Mesenchymal stem cell (in vitro differentiated cells and primary cell): Measurements from ENCODE around the gene ST7.
A peak's percentile ranks its signal among the peaks of the same experiment; 100 is the strongest.

Source experiments
- DNase-seq: peaks from one replicate; pipeline ENCODE4 v3.0.0-alpha.2; 2013
- H2AFZ ChIP-seq: one replicate; pipeline ENCODE4 v1.6.1; 2013; ENCODE audit warnings: low read depth, mild to moderate bottlenecking, control low read depth, inconsistent platforms, low read length, moderate library complexity
- H2AK5ac ChIP-seq: 2 replicates; pipeline ENCODE4 v1.6.1; 2013; ENCODE audit warnings: low read length, moderate library complexity, mild to moderate bottlenecking, inconsistent platforms; ENCODE audit not compliant: severe bottlenecking
- H2BK120ac ChIP-seq: one replicate; pipeline ENCODE4 v1.6.1; 2013; ENCODE audit warnings: low read depth, mild to moderate bottlenecking, inconsistent platforms, low read length, moderate library complexity
- H2BK12ac ChIP-seq, 2 experiments: one replicate each; pipeline ENCODE4 v1.6.1; 2013; ENCODE audit warnings: inconsistent platforms in 2 of 2, low read length in 2 of 2, mild to moderate bottlenecking in 2 of 2, moderate library complexity in 2 of 2, control low read depth in 1 of 2
- H2BK15ac ChIP-seq: one replicate; pipeline ENCODE4 v1.6.1; 2013; ENCODE audit warnings: mild to moderate bottlenecking, low read depth, inconsistent platforms; ENCODE audit not compliant: poor library complexity, severe bottlenecking
- H2BK5ac ChIP-seq: 2 replicates; pipeline ENCODE4 v1.6.1; 2013; ENCODE audit warnings: low read depth, mild to moderate bottlenecking, low read length, control low read depth, inconsistent platforms; ENCODE audit not compliant: poor library complexity, severe bottlenecking
- H3K14ac ChIP-seq, 2 experiments: one replicate each; pipeline ENCODE4 v1.6.1; 2013; ENCODE audit warnings: inconsistent platforms in 2 of 2, low read length in 2 of 2, control low read depth in 1 of 2, mild to moderate bottlenecking in 1 of 2, moderate library complexity in 1 of 2
- H3K18ac ChIP-seq, 2 experiments: one replicate each; pipeline ENCODE4 v1.6.1; 2013; ENCODE audit warnings: inconsistent platforms in 2 of 2, low read length in 2 of 2, control low read depth in 1 of 2, low read depth in 1 of 2, mild to moderate bottlenecking in 1 of 2
- H3K23ac ChIP-seq, 2 experiments: one replicate each; pipeline ENCODE4 v1.6.1; 2013; ENCODE audit warnings: inconsistent platforms in 2 of 2, low read length in 2 of 2, mild to moderate bottlenecking in 2 of 2, moderate library complexity in 2 of 2, control low read depth in 1 of 2
- H3K27ac ChIP-seq: 2 replicates; pipeline ENCODE4 v1.5.1; 2013; ENCODE audit warnings: mild to moderate bottlenecking, moderate library complexity, low read length, control low read depth, inconsistent platforms; ENCODE audit not compliant: poor library complexity, severe bottlenecking
- H3K27me3 ChIP-seq, 2 experiments: 2 replicates each; pipeline versions ENCODE4 v1.6.1 to v1.7.0; 2013; ENCODE audit warnings: low read length in 2 of 2, mild to moderate bottlenecking in 2 of 2, moderate library complexity in 2 of 2, control low read depth in 1 of 2, inconsistent platforms in 1 of 2; ENCODE audit not compliant: control insufficient read depth in 1 of 2, insufficient read depth in 1 of 2
- H3K36me3 ChIP-seq, 2 experiments: 2 replicates each; pipeline versions ENCODE4 v1.6.1 to v1.7.0; 2013; ENCODE audit warnings: low read length in 2 of 2, control low read depth in 1 of 2, inconsistent platforms in 1 of 2, low read depth in 1 of 2, mild to moderate bottlenecking in 1 of 2; ENCODE audit not compliant: insufficient read depth in 2 of 2, control insufficient read depth in 1 of 2
- H3K4ac ChIP-seq, 2 experiments: one replicate each; pipeline ENCODE4 v1.6.1; 2013; ENCODE audit warnings: inconsistent platforms in 2 of 2, low read length in 2 of 2, mild to moderate bottlenecking in 2 of 2, moderate library complexity in 2 of 2, control low read depth in 1 of 2, low read depth in 1 of 2
- H3K4me1 ChIP-seq: 2 replicates; pipeline ENCODE4 v1.6.1; 2013; ENCODE audit warnings: low read depth, low read length, control low read depth; ENCODE audit not compliant: control insufficient read depth, insufficient read depth
- H3K4me2 ChIP-seq: 2 replicates; pipeline ENCODE4 v1.6.1; 2013; ENCODE audit warnings: low read length, mild to moderate bottlenecking, inconsistent platforms; ENCODE audit not compliant: poor library complexity, severe bottlenecking
- H3K4me3 ChIP-seq, 2 experiments: 2 replicates each; pipeline versions ENCODE4 v1.5.1 to v1.7.0; 2013; ENCODE audit warnings: low read length in 2 of 2, mild to moderate bottlenecking in 2 of 2, control low read depth in 1 of 2, low read depth in 1 of 2; ENCODE audit not compliant: insufficient read depth in 1 of 2
- H3K79me1 ChIP-seq: replicated peaks from 2 replicates; pipeline ENCODE4 v1.6.1; 2013; ENCODE audit warnings: mild to moderate bottlenecking, control low read depth, low read length, inconsistent platforms; ENCODE audit not compliant: poor library complexity, severe bottlenecking
- H3K9ac ChIP-seq: 2 replicates; pipeline ENCODE4 v1.7.0; 2013; ENCODE audit warnings: mild to moderate bottlenecking, low read length, moderate library complexity
- H3K9me3 ChIP-seq: 2 replicates; pipeline ENCODE4 v1.7.0; 2013; ENCODE audit warnings: mild to moderate bottlenecking, low read length; ENCODE audit not compliant: control insufficient read depth
- H4K8ac ChIP-seq: one replicate; pipeline ENCODE4 v1.6.1; 2013; ENCODE audit warnings: inconsistent platforms, mild to moderate bottlenecking, low read length, moderate library complexity
- H4K91ac ChIP-seq: one replicate; pipeline ENCODE4 v1.6.1; 2013; ENCODE audit warnings: mild to moderate bottlenecking, low read length, inconsistent platforms
- WGBS: methylation state at CpG from one replicate; pipeline ENCODE4 v1.1.7; 2013; ENCODE audit warnings: mixed read lengths; 5-methylcytosine and 5-hydroxymethylcytosine counted together

The ST7 gene

GRCh38 chr7:117036836-117037235 is 83.5 kb downstream of the ST7 start:
- Histone ChIP-seq H3K18ac (no peak overlapping the region), H3K23ac (no peak overlapping the region), H3K9me3 (no peaks in the 10 kb centered on the region), H3K4me1 (no peaks in the 10 kb centered on the region), H3K9ac (no peak overlapping the region), H4K91ac (no peak overlapping the region), H3K27ac (no peak overlapping the region), H3K14ac (no peak overlapping the region), H2AK5ac (no peak overlapping the region), H3K4me2 (no peak overlapping the region), H3K4ac (no peak overlapping the region), H2BK12ac (no peak overlapping the region), H2BK5ac (no peak overlapping the region), H4K8ac (no peak overlapping the region), H3K27me3 (no peaks in the 10 kb centered on the region), H3K4me3 (no peak overlapping the region), H2AFZ (no peak overlapping the region), H2BK15ac (no peak overlapping the region), H3K36me3 (peaks cover 0 to 2% of the 10 kb centered on the region in 2 experiments), H2BK120ac (no peak overlapping the region), H3K79me1 (peaks cover 17% of the 10 kb centered on the region)
- WGBS = 97% methylated on average over 3 of the region's 5 CpGs
- DNase-seq = no peak

GRCh38 chr7:117038408-117038807 is 85.1 kb downstream of the ST7 start:
- Histone ChIP-seq H3K27ac (no peak overlapping the region), H3K9me3 (no peaks in the 10 kb centered on the region)

GRCh38 chr7:117041007-117041406 is 87.7 kb downstream of the ST7 start:
- no peak overlapping the region for H2BK120ac ChIP-seq
- H3K4me3 ChIP-seq = no peak overlapping the region
- no peaks in the 10 kb centered on the region for H3K4me1 ChIP-seq

More at GRCh38 chr7:117038408-117038807, 85.1 kb downstream of the ST7 start:
- Histone ChIP-seq H3K14ac (no peak overlapping the region), H3K4me1 (no peaks in the 10 kb centered on the region), H3K9ac (no peak overlapping the region), H3K27me3 (no peaks in the 10 kb centered on the region), H2BK120ac (no peak overlapping the region), H3K18ac (no peak overlapping the region), H3K4me2 (no peak overlapping the region), H2AFZ (no peak overlapping the region), H2BK5ac (no peak overlapping the region), H3K79me1 (peaks cover 17% of the 10 kb centered on the region), H3K4me3 (no peak overlapping the region), H2BK15ac (no peak overlapping the region), H2AK5ac (no peak overlapping the region), H2BK12ac (no peak overlapping the region), H3K36me3 (peaks cover 0 to 2% of the 10 kb centered on the region in 2 experiments), H3K23ac (no peak overlapping the region), H4K8ac (no peak overlapping the region), H4K91ac (no peak overlapping the region), H3K4ac (no peak overlapping the region)
- DNase-seq = no peak
- 100% methylated on average over 1 of the region's 2 CpGs for WGBS

DNA sequence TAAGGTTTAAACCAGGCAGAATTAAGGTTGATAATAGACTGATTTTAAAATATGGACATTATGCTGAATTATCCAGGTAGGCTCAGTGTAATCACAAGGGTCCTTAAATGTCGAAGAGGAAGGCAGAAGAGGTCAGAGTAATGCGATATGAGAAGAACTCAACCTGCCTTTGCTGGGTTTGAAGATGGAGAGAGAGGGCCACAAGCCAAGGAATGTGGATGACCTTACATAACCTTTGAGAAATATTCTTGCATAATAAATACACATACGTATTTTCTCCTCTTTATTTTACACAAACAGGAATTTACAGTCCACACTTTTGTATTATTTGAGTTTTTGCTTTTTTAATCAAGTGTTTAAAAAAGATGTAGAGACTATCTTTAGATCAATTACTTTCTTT is 88.5 kb downstream of the ST7 start:
- DNase-seq = no peak
- Histone ChIP-seq H3K79me1 (peaks cover 17% of the 10 kb centered on the region), H3K9me3 (no peaks in the 10 kb centered on the region), H3K27ac (no peak overlapping the region), H3K18ac (no peak overlapping the region), H3K4me2 (no peak overlapping the region), H3K4me1 (no peaks in the 10 kb centered on the region), H2AFZ (no peak overlapping the region), H3K4ac (no peak overlapping the region), H3K36me3 (peaks cover 0 to 2% of the 10 kb centered on the region in 2 experiments), H3K23ac (no peak overlapping the region), H4K8ac (no peak overlapping the region), H4K91ac (no peak overlapping the region), H3K4me3 (no peak overlapping the region), H3K27me3 (no peaks in the 10 kb centered on the region), H2BK15ac (no peak overlapping the region), H3K9ac (peak overlapping the region; percentile 52), H2BK5ac (no peak overlapping the region), H2AK5ac (no peak overlapping the region), H2BK120ac (no peak overlapping the region), H3K14ac (no peak overlapping the region), H2BK12ac (no peak overlapping the region)
- WGBS = 100% methylated on average over 2 of the region's 3 CpGs

More at GRCh38 chr7:117041007-117041406, 87.7 kb downstream of the ST7 start:
- DNase-seq = no peak
- no peak overlapping the region for H3K23ac ChIP-seq
- peaks cover 18% of the 10 kb centered on the region for H3K79me1 ChIP-seq
- no peak overlapping the region for H2AFZ ChIP-seq
- H2AK5ac ChIP-seq = no peak overlapping the region
- no peak overlapping the region for H3K4me2 ChIP-seq
- no peak overlapping the region for H3K4ac ChIP-seq
- H2BK5ac ChIP-seq = no peak overlapping the region
- no peak overlapping the region for H4K8ac ChIP-seq
- H3K9me3 ChIP-seq = no peaks in the 10 kb centered on the region
- H3K18ac ChIP-seq = no peak overlapping the region
- peak overlapping the region; percentile 52 for H3K9ac ChIP-seq
- 89% methylated on average over 2 of the region's 2 CpGs for WGBS
- no peak overlapping the region for H3K27ac ChIP-seq
- no peak overlapping the region for H3K14ac ChIP-seq
- peaks cover 0 to 2% of the 10 kb centered on the region in 2 experiments for H3K36me3 ChIP-seq
- H4K91ac ChIP-seq = no peak overlapping the region
- no peak overlapping the region for H2BK12ac ChIP-seq
- no peaks in the 10 kb centered on the region for H3K27me3 ChIP-seq
- no peak overlapping the region for H2BK15ac ChIP-seq
